ENCODE measurements around the gene HOXA4. TPM values are rescaled to one million over a fixed set of nuclear protein-coding genes. Genes with fewer than 3 reads are reported as not detected.

Gene HOXA4
- total RNA-seq, 2 experiments from 2014 or later, result not detected

DNA sequence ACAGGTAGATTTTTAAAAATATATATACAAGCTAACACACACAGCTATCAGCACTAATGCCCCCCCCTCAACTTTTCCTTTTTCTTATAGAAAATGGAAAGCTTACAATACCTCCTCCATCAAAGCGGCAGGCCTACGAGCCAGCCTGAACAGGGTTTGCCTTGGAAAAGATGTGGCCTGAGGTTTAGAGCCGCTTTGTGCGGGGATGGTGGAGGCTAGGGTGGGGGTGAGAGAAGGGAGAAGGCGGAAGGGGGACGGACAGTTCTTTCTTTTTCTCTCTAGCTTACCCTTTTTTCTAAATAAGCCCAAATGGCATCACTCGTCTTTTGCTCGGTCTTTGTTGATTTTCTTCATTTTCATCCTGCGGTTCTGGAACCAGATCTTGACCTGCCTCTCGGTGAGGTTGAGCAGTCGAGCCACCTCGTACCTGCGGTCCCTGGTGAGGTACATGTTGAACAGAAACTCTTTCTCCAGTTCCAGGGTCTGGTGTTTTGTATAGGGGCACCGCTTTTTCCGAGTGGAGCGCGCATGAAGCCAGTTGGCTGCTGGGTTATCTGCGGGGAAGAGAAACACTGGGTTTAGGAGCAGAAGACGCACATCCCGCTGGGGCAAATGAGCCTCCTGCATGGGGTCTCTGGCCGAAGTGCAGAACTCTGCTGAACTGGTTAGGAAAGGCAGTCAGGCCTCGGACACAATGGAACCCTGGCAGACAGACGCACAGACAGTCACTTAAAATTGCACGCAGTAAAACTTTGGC lies 32.9 kb upstream of the HOXA4 start:
- H3K4me1 ChIP-seq (ENCODE audit: insufficient read depth, low read length), result peaks cover 59% of the 10 kb centered on the region
- H3K27ac Mint-ChIP-seq, result no peak overlapping the region
- no peak for ATAC-seq (ENCODE audit: poor library complexity)
- peaks cover 46% of the 10 kb centered on the region for H3K4me1 Mint-ChIP-seq (ENCODE audit: low read depth)
- ChIA-PET POLR2A (no interaction called here), CTCF (interaction anchor here (0.7 to 3.7 kb wide), 6 partner anchors 13 to 1271 kb away, joined by 3 to 51 read pairs (median 10); no protein-coding TSS in a partner anchor)
- H3K27me3 ChIP-seq (ENCODE audit: control insufficient read depth in 1 of 2, insufficient read depth in 2 of 2, low read length in 2 of 2), result peaks cover 85 to 96% of the 10 kb centered on the region in 2 experiments
- H3K36me3 ChIP-seq (ENCODE audit: insufficient read depth, low read length), result no peaks in the 10 kb centered on the region
- H3K9me3 ChIP-seq (ENCODE audit: control insufficient read depth in 1 of 2, insufficient read depth in 1 of 2, low read length in 2 of 2), result peaks cover 0 to 62% of the 10 kb centered on the region in 2 experiments
- peaks cover 4% of the 10 kb centered on the region for H3K36me3 Mint-ChIP-seq (ENCODE audit: low read depth)
- H3K4me3 ChIP-seq (ENCODE audit: low read length), result no peak overlapping the region
- intact Hi-C loops (cut with DNase I, micrococcal nuclease), result loop anchor here (5.0 to 10.0 kb wide), 6 partner anchors 496 to 1311 kb away; partner anchors contain the start of gene SNX10 (in 1 of the 2)
- H3K4me3 Mint-ChIP-seq, result peak overlapping the region; percentile 57
- no peaks in the 10 kb centered on the region for H3K9me3 Mint-ChIP-seq
- no peak overlapping the region for H3K27ac ChIP-seq (ENCODE audit: low read depth in 1 of 2, low read length in 2 of 2)
- peak in 3 of 14 experiments; percentile 2 to 28 (median 11) for DNase-seq
- H3K27me3 Mint-ChIP-seq, result peaks cover 93% of the 10 kb centered on the region
- TF ChIP-seq, protein P1, sequence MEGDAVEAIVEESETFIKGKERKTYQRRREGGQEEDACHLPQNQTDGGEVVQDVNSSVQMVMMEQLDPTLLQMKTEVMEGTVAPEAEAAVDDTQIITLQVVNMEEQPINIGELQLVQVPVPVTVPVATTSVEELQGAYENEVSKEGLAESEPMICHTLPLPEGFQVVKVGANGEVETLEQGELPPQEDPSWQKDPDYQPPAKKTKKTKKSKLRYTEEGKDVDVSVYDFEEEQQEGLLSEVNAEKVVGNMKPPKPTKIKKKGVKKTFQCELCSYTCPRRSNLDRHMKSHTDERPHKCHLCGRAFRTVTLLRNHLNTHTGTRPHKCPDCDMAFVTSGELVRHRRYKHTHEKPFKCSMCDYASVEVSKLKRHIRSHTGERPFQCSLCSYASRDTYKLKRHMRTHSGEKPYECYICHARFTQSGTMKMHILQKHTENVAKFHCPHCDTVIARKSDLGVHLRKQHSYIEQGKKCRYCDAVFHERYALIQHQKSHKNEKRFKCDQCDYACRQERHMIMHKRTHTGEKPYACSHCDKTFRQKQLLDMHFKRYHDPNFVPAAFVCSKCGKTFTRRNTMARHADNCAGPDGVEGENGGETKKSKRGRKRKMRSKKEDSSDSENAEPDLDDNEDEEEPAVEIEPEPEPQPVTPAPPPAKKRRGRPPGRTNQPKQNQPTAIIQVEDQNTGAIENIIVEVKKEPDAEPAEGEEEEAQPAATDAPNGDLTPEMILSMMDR (IDR thresholded peaks at IDR 0.05), result no peak

DNA sequence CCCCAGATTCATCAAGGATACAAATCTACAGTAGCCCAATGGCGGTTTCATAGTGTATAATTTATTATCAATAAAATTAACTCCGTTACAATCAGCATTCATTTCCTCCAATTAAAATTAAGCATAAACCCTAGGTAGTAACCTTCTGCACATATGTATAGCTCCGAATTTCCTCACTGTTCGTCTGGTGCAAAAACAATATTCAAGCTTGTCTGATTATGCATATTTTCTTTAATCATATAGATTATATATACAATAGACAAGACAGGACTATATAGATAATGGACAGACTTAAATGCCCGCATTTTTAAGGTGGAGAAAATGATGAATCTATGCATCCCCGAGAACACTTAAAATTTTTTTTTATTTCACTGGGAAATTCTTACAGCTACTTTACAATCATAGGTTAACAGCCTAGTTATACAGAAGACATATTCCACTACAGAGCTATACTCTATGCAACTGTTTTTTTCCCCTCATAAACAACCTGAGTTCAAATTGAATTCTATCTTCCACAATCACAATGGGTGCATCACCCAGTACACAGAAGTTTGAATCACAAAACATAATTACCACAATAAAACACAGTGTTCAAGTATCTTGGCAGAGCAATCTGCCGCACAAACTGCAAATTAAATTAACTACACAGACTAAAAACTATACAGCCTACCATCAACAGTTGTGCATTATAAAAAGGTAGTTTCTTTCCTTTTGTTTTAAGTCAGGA lies 32.2 kb upstream of the HOXA4 start:
- H3K4me3 Mint-ChIP-seq, result peak overlapping the region; percentile 46
- ChIA-PET CTCF (interaction anchor here (0.7 to 3.7 kb wide), 8 partner anchors 13 to 1270 kb away, joined by 3 to 51 read pairs (median 8); no protein-coding TSS in a partner anchor), POLR2A (interaction anchor here (0.8 to 1.5 kb wide), 2 partner anchors 14 to 30 kb away, joined by 3 to 5 read pairs; no protein-coding TSS in a partner anchor)
- Histone ChIP-seq H3K9me3 (ENCODE audit: control insufficient read depth in 1 of 2, insufficient read depth in 1 of 2, low read length in 2 of 2) (peaks cover 0 to 63% of the 10 kb centered on the region in 2 experiments), H3K4me3 (ENCODE audit: low read length) (no peak overlapping the region), H3K4me1 (ENCODE audit: insufficient read depth, low read length) (peaks cover 61% of the 10 kb centered on the region), H3K27ac (ENCODE audit: low read depth in 1 of 2, low read length in 2 of 2) (no peak overlapping the region), H3K36me3 (ENCODE audit: insufficient read depth, low read length) (no peaks in the 10 kb centered on the region), H3K27me3 (ENCODE audit: control insufficient read depth in 1 of 2, insufficient read depth in 2 of 2, low read length in 2 of 2) (peaks cover 85 to 96% of the 10 kb centered on the region in 2 experiments)
- DNase-seq (no peak), ATAC-seq (ENCODE audit: poor library complexity) (no peak)
- H3K4me1 Mint-ChIP-seq (ENCODE audit: low read depth), result peaks cover 46% of the 10 kb centered on the region
- H3K27me3 Mint-ChIP-seq, result peaks cover 93% of the 10 kb centered on the region
- H3K36me3 Mint-ChIP-seq (ENCODE audit: low read depth), result peaks cover 4% of the 10 kb centered on the region
- intact Hi-C loops (cut with DNase I, micrococcal nuclease), result loop anchor here (5.0 to 10.0 kb wide), 6 partner anchors 495 to 1310 kb away; partner anchors contain the start of gene SNX10 (in 1 of the 2)
- no peaks in the 10 kb centered on the region for H3K9me3 Mint-ChIP-seq
- TF ChIP-seq, protein P1 (IDR thresholded peaks at IDR 0.05), result no peak
- no peak overlapping the region for H3K27ac Mint-ChIP-seq

Measured in CD4-positive, alpha-beta T cell (primary cell).